Uterus (tissue), 2 donors: Measurements from ENCODE around the gene PGLYRP4.

Experiments
- CTCF ChIP-seq, 4 experiments: fragments of 200-600 bp in 2 of 4; fragments of 450-650 bp in 2 of 4; sonication (generic) in 2 of 4; IDR thresholded peaks; one replicate each; pipeline ENCODE4 v1.5.1; 2016 to 2019; ENCODE audit warnings: antibody characterized with exemption in 4 of 4, mild to moderate bottlenecking in 2 of 4, moderate library complexity in 1 of 4
- POLR2A ChIP-seq, 2 donors: fragments of 450-650 bp; IDR thresholded peaks; one replicate each; pipeline ENCODE4 v1.6.1; 2016; ENCODE audit warnings: antibody characterized with exemption in 2 of 2, mild to moderate bottlenecking in 1 of 2, moderate library complexity in 1 of 2

- TF ChIP-seq CTCF (IDR thresholded peaks at IDR 0.05) (no peak), POLR2A (IDR thresholded peaks at IDR 0.05) (no peak)
These were observed 25.4 kb upstream of the PGLYRP4 start for GRCh38 chr1:153374071-153374470.
